VCaP (cell line): ENCODE results near the gene PSTK.

Experiments
- H3K27ac ChIP-seq: fragments of 450-650 bp; 2 replicates; pipeline ENCODE4 v1.5.1; 2017
- CTCF ChIP-seq: fragments of 450-650 bp; conservative IDR thresholded peaks from 2 replicates; pipeline ENCODE4 v1.5.1; 2017; ENCODE audit warnings: mild to moderate bottlenecking, moderate library complexity

The PSTK gene

GRCh38 chr10:122954731-122955050 lies 25.5 kb upstream of the PSTK start:
- no peak overlapping the region for H3K27ac ChIP-seq
- no peak for TF ChIP-seq CTCF

- no peak overlapping the region for H3K27ac ChIP-seq
- TF ChIP-seq CTCF: no peak
These were observed 24.3 kb upstream of the PSTK start for GRCh38 chr10:122955892-122956291.

DNA sequence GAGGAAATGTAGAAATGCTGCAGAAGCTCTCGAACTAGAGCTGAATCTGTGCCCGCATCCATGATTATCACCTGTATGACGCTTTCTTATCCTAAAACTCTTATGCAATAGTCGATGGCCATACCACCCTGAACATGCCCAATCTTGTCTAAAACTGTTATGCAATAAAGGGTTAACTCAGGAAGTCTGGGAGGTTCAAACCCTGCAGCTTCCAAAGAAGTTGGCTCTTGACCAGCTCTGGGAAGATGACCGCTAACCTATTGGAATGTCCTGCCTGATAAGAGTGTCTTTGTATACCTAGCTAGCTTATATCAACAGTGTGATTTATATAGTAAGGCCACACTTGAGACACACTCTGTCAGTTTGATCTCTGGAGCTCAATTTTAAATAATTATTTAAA lies 22.7 kb upstream of the PSTK start:
- H3K27ac ChIP-seq: no peak overlapping the region
- TF ChIP-seq CTCF: no peak

DNA sequence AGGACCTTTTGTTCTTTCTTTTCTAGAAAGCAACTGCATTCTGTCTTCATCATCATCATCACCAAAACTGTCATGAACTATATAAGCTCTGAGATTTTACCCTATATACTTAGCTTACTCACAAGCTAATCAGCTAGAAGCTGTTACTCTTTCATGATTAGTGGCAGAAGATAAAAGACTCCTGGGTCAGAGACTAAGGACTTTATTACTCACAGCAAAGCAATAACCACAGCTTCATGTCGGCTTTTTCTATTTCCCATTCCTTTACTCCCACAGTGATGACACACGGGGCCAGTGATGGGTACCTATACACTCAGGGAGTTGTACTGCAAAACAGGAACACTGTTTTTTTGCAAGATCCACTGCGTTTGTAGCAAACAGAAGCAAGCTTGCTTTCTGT lies 17.8 kb upstream of the PSTK start:
- no peak for TF ChIP-seq CTCF
- H3K27ac ChIP-seq: no peak overlapping the region

- TF ChIP-seq CTCF: no peak
- no peak overlapping the region for H3K27ac ChIP-seq
These were observed 13.3 kb upstream of the PSTK start for GRCh38 chr10:122966879-122967278.

- no peak overlapping the region for H3K27ac ChIP-seq
- TF ChIP-seq CTCF: no peak
These were observed 11.5 kb upstream of the PSTK start for GRCh38 chr10:122968698-122969097.

GRCh38 chr10:122974023-122974422 lies 6.2 kb upstream of the PSTK start:
- no peak overlapping the region for H3K27ac ChIP-seq
- TF ChIP-seq CTCF: no peak

GRCh38 chr10:122974543-122975064 lies 5.6 kb upstream of the PSTK start:
- no peak overlapping the region for H3K27ac ChIP-seq
- no peak for TF ChIP-seq CTCF
